ENCODE results near the gene PNO1. TPM values are rescaled to one million over a fixed set of nuclear protein-coding genes. Genes with fewer than 3 reads are reported as not detected.
"Not testable (repeated sequence)": the region's sequence is repeated elsewhere in the genome, so short reads cannot be mapped to it uniquely, and the experiment has no call there.

PNO1 gene
- 14.0 to 15.2 TPM (median 14.2 TPM) in 3 replicates for total RNA-seq

- peaks cover 25% of the 10 kb centered on the region for H3K4me1 Mint-ChIP-seq
- DNase-seq (ENCODE audit: low spot score in 2 of 2, unreplicated experiment in 2 of 2), result peak; percentile 94 to 97
Measured at GRCh38 chr2:68157402-68158133, at the start of gene PNO1. Gene PNO1 (plus strand): TSS chr2:68157888. CDS start chr2:68157935, 47 bp downstream.

GRCh38 chr2:68108120-68108519 is 49.6 kb upstream of the PNO1 start:
- no peak for DNase-seq (ENCODE audit: low spot score in 2 of 2, unreplicated experiment in 2 of 2)
- Mint-ChIP-seq H3K27me3 (ENCODE audit: low read depth) (peaks cover 2% of the 10 kb centered on the region), H3K27ac (no peak overlapping the region), H3K4me3 (no peak overlapping the region), H3K9me3 (peaks cover 17% of the 10 kb centered on the region), H3K36me3 (peaks cover 4% of the 10 kb centered on the region), H3K4me1 (no peaks in the 10 kb centered on the region)
- no peak for TF ChIP-seq CTCF (IDR thresholded peaks at IDR 0.05; ENCODE audit: unreplicated experiment)

More at GRCh38 chr2:68157402-68158133, at the start of gene PNO1:
- Mint-ChIP-seq H3K9me3 (no peaks in the 10 kb centered on the region), H3K27ac (peak within 1 kb of the TSS; percentile 100), H3K27me3 (ENCODE audit: low read depth) (no peaks in the 10 kb centered on the region), H3K36me3 (peaks cover 18% of the 10 kb centered on the region), H3K4me3 (peak within 1 kb of the TSS; percentile 92)
- TF ChIP-seq CTCF (IDR thresholded peaks at IDR 0.05; ENCODE audit: unreplicated experiment), result no peak

- no peak overlapping the region for H3K4me3 Mint-ChIP-seq
- DNase-seq (ENCODE audit: low spot score in 2 of 2, unreplicated experiment in 2 of 2), result no peak
- H3K27me3 Mint-ChIP-seq (ENCODE audit: low read depth), result peaks cover 7% of the 10 kb centered on the region
- TF ChIP-seq CTCF (IDR thresholded peaks at IDR 0.05; ENCODE audit: unreplicated experiment), result no peak
- no peaks in the 10 kb centered on the region for H3K4me1 Mint-ChIP-seq
- no peak overlapping the region for H3K27ac Mint-ChIP-seq
- peaks cover 4% of the 10 kb centered on the region for H3K36me3 Mint-ChIP-seq
- H3K9me3 Mint-ChIP-seq, result peaks cover 13% of the 10 kb centered on the region
Measured at GRCh38 chr2:68110102-68110501, 47.6 kb upstream of the PNO1 start.

- TF ChIP-seq CTCF (IDR thresholded peaks at IDR 0.05; ENCODE audit: unreplicated experiment), result no peak
- Mint-ChIP-seq H3K9me3 (no peaks in the 10 kb centered on the region), H3K27me3 (ENCODE audit: low read depth) (peaks cover 24% of the 10 kb centered on the region), H3K4me1 (peaks cover 1% of the 10 kb centered on the region), H3K27ac (no peak overlapping the region), H3K36me3 (no peaks in the 10 kb centered on the region), H3K4me3 (no peak overlapping the region)
- no peak for DNase-seq (ENCODE audit: low spot score in 2 of 2, unreplicated experiment in 2 of 2)
Measured at GRCh38 chr2:68115965-68116364, 41.7 kb upstream of the PNO1 start.

GRCh38 chr2:68117922-68118321 is 39.8 kb upstream of the PNO1 start:
- Mint-ChIP-seq H3K27me3 (ENCODE audit: low read depth) (peaks cover 24% of the 10 kb centered on the region), H3K4me1 (peaks cover 17% of the 10 kb centered on the region)
- H3K4me3 Mint-ChIP-seq; H3K9me3 Mint-ChIP-seq; H3K27ac Mint-ChIP-seq; H3K36me3 Mint-ChIP-seq; DNase-seq (ENCODE audit: low spot score in 2 of 2, unreplicated experiment in 2 of 2): not testable (repeated sequence)

GRCh38 chr2:68118816-68119215 is 38.9 kb upstream of the PNO1 start:
- Mint-ChIP-seq H3K36me3 (no peaks in the 10 kb centered on the region), H3K4me1 (peaks cover 19% of the 10 kb centered on the region), H3K9me3 (no peaks in the 10 kb centered on the region), H3K4me3 (no peak overlapping the region), H3K27me3 (ENCODE audit: low read depth) (peaks cover 24% of the 10 kb centered on the region), H3K27ac (no peak overlapping the region)
- DNase-seq (ENCODE audit: low spot score in 2 of 2, unreplicated experiment in 2 of 2), result no peak
- TF ChIP-seq CTCF (IDR thresholded peaks at IDR 0.05; ENCODE audit: unreplicated experiment), result no peak
